HUES6 (cell line): ENCODE measurements around the gene CMYA5.

Experiments used
- H3K27ac ChIP-seq: 2 replicates; pipeline ENCODE4 v1.7.0; 2013; ENCODE audit warnings: low read depth, mild to moderate bottlenecking, low read length, inconsistent platforms
- H3K27me3 ChIP-seq: 2 replicates; pipeline ENCODE4 v1.6.1; 2013; ENCODE audit warnings: low read length; ENCODE audit not compliant: control insufficient read depth, insufficient read depth
- H3K36me3 ChIP-seq: 2 replicates; pipeline ENCODE4 v1.6.1; 2013; ENCODE audit warnings: low read length; ENCODE audit not compliant: control insufficient read depth, insufficient read depth
- H3K4me1 ChIP-seq: 2 replicates; pipeline ENCODE4 v1.6.1; 2013; ENCODE audit warnings: low read length; ENCODE audit not compliant: control insufficient read depth, insufficient read depth
- H3K4me3 ChIP-seq: 2 replicates; pipeline ENCODE4 v1.5.1; 2013; ENCODE audit warnings: low read depth, low read length
- H3K9ac ChIP-seq: one replicate; pipeline ENCODE4 v1.6.1; 2013; ENCODE audit warnings: mild to moderate bottlenecking, low read length
- H3K9me3 ChIP-seq: 2 replicates; pipeline ENCODE4 v1.6.1; 2013; ENCODE audit warnings: low read depth, low read length; ENCODE audit not compliant: control insufficient read depth, insufficient read depth

The CMYA5 gene

GRCh38 chr5:79840084-79840990 lies 150.7 kb downstream of the CMYA5 start:
- no peak overlapping the region for H3K4me3 ChIP-seq
- H3K9me3 ChIP-seq, result no peaks in the 10 kb centered on the region
- no peak overlapping the region for H3K27ac ChIP-seq
- H3K36me3 ChIP-seq, result no peaks in the 10 kb centered on the region
- no peak overlapping the region for H3K9ac ChIP-seq
- no peaks in the 10 kb centered on the region for H3K27me3 ChIP-seq
- H3K4me1 ChIP-seq, result 0 out of 2 replicates have a peak, but pooled peaks cover 2% of the 10 kb centered on the region

- Histone ChIP-seq H3K4me3 (no peak overlapping the region), H3K36me3 (no peaks in the 10 kb centered on the region), H3K4me1 (0 out of 2 replicates have a peak, but pooled peaks cover 2% of the 10 kb centered on the region), H3K9me3 (no peaks in the 10 kb centered on the region), H3K9ac (no peak overlapping the region), H3K27ac (no peak overlapping the region), H3K27me3 (no peaks in the 10 kb centered on the region)
Measured at GRCh38 chr5:79841172-79841571, 151.5 kb downstream of the CMYA5 start.

- H3K36me3 ChIP-seq, result no peaks in the 10 kb centered on the region
- H3K27ac ChIP-seq, result no peak overlapping the region
- H3K9me3 ChIP-seq, result no peaks in the 10 kb centered on the region
- H3K9ac ChIP-seq, result no peak overlapping the region
- no peaks in the 10 kb centered on the region for H3K27me3 ChIP-seq
- 0 out of 2 replicates have a peak, but pooled peaks cover 2% of the 10 kb centered on the region for H3K4me1 ChIP-seq
- no peak overlapping the region for H3K4me3 ChIP-seq
Measured at GRCh38 chr5:79842006-79842881, 152.6 kb downstream of the CMYA5 start.

GRCh38 chr5:79842991-79843390 lies 153.4 kb downstream of the CMYA5 start:
- Histone ChIP-seq H3K4me3 (no peak overlapping the region), H3K9ac (no peak overlapping the region), H3K4me1 (0 out of 2 replicates have a peak, but pooled peaks cover 2% of the 10 kb centered on the region), H3K9me3 (no peaks in the 10 kb centered on the region), H3K36me3 (no peaks in the 10 kb centered on the region), H3K27ac (no peak overlapping the region), H3K27me3 (no peaks in the 10 kb centered on the region)

GRCh38 chr5:79843450-79844388 lies 154.1 kb downstream of the CMYA5 start:
- Histone ChIP-seq H3K9ac (no peak overlapping the region), H3K4me3 (no peak overlapping the region), H3K27me3 (no peaks in the 10 kb centered on the region), H3K9me3 (no peaks in the 10 kb centered on the region), H3K4me1 (0 out of 2 replicates have a peak, but pooled peaks cover 2% of the 10 kb centered on the region), H3K36me3 (no peaks in the 10 kb centered on the region), H3K27ac (no peak overlapping the region)

GRCh38 chr5:79844571-79844970 lies 154.9 kb downstream of the CMYA5 start:
- H3K27me3 ChIP-seq, result no peaks in the 10 kb centered on the region
- no peak overlapping the region for H3K4me3 ChIP-seq
- no peak overlapping the region for H3K9ac ChIP-seq
- no peaks in the 10 kb centered on the region for H3K36me3 ChIP-seq
- H3K4me1 ChIP-seq, result 0 out of 2 replicates have a peak, but pooled peaks cover 2% of the 10 kb centered on the region
- H3K27ac ChIP-seq, result no peak overlapping the region
- H3K9me3 ChIP-seq, result no peaks in the 10 kb centered on the region

GRCh38 chr5:79845448-79846197 lies 156.0 kb downstream of the CMYA5 start:
- Histone ChIP-seq H3K27me3 (no peaks in the 10 kb centered on the region), H3K4me3 (no peak overlapping the region), H3K36me3 (no peaks in the 10 kb centered on the region), H3K4me1 (no peaks in the 10 kb centered on the region), H3K9ac (no peak overlapping the region), H3K9me3 (no peaks in the 10 kb centered on the region), H3K27ac (no peak overlapping the region)

GRCh38 chr5:79846198-79846521 lies 156.5 kb downstream of the CMYA5 start:
- no peaks in the 10 kb centered on the region for H3K4me1 ChIP-seq
- H3K27ac ChIP-seq, result no peak overlapping the region
- H3K36me3 ChIP-seq, result no peaks in the 10 kb centered on the region
- H3K4me3 ChIP-seq, result no peak overlapping the region
- H3K27me3 ChIP-seq, result no peaks in the 10 kb centered on the region
- no peak overlapping the region for H3K9ac ChIP-seq
- no peaks in the 10 kb centered on the region for H3K9me3 ChIP-seq

GRCh38 chr5:79847561-79847960 lies 157.9 kb downstream of the CMYA5 start:
- no peak overlapping the region for H3K4me3 ChIP-seq

GRCh38 chr5:79849061-79849460 lies 159.4 kb downstream of the CMYA5 start:
- Histone ChIP-seq H3K9me3 (no peaks in the 10 kb centered on the region), H3K36me3 (no peaks in the 10 kb centered on the region), H3K4me1 (no peaks in the 10 kb centered on the region), H3K4me3 (no peak overlapping the region), H3K9ac (no peak overlapping the region), H3K27ac (no peak overlapping the region), H3K27me3 (no peaks in the 10 kb centered on the region)

More at GRCh38 chr5:79847561-79847960, 157.9 kb downstream of the CMYA5 start:
- no peaks in the 10 kb centered on the region for H3K4me1 ChIP-seq
- H3K9ac ChIP-seq, result no peak overlapping the region
- no peaks in the 10 kb centered on the region for H3K9me3 ChIP-seq
- no peak overlapping the region for H3K27ac ChIP-seq
- no peaks in the 10 kb centered on the region for H3K27me3 ChIP-seq
- no peaks in the 10 kb centered on the region for H3K36me3 ChIP-seq
